ENCODE measurements around the gene PDLIM7.

DNA sequence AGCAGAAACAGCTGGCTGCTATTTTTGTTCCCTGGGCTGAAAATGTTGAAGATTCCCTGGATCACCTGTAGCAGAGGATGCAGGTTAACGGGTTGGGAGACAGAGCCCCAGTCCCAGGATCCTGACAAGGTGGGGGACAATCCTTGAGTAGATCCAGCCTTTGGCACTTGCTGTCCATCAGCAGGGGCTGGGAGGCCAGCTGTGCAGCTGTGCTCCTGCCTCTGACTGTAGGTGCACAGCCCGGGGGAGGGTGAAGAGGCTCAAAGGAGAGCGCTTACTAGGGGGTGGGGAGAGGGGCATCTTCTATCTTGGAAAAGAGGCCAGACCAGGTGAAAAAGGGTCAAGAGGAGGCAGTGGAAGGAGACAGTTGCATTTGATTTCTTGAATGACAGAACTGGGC lies 22.9 kb upstream of the PDLIM7 start:
- TF ChIP-seq POLR2A (IDR thresholded peaks at IDR 0.05; ENCODE audit: low read depth, low read length) (no peak), JUND (IDR thresholded peaks at IDR 0.05; ENCODE audit: low read depth, low read length) (no peak), ETV6 (conservative IDR thresholded peaks at IDR 0.05 in 1 of 2, IDR thresholded peaks at IDR 0.05 in 1 of 2; ENCODE audit: borderline replicate concordance in 1 of 2, low read depth in 1 of 2) (no peak), EP300 (IDR thresholded peaks at IDR 0.05; ENCODE audit: borderline replicate concordance in 1 of 2, control insufficient read depth in 1 of 2, low read depth in 2 of 2, low read length in 2 of 2) (no peak), JUNB (IDR thresholded peaks at IDR 0.05) (no peak), EZH2 (IDR thresholded peaks at IDR 0.05; ENCODE audit: borderline replicate concordance, control insufficient read depth, low read depth, low read length) (no peak), RAD21 (IDR thresholded peaks at IDR 0.05; ENCODE audit: insufficient read depth, low read depth, low read length) (no peak), EGR1 (IDR thresholded peaks at IDR 0.05; ENCODE audit: borderline replicate concordance in 1 of 2, low read depth in 2 of 2, low read length in 2 of 2) (no peak)
- TF ChIP-seq, protein P1, sequence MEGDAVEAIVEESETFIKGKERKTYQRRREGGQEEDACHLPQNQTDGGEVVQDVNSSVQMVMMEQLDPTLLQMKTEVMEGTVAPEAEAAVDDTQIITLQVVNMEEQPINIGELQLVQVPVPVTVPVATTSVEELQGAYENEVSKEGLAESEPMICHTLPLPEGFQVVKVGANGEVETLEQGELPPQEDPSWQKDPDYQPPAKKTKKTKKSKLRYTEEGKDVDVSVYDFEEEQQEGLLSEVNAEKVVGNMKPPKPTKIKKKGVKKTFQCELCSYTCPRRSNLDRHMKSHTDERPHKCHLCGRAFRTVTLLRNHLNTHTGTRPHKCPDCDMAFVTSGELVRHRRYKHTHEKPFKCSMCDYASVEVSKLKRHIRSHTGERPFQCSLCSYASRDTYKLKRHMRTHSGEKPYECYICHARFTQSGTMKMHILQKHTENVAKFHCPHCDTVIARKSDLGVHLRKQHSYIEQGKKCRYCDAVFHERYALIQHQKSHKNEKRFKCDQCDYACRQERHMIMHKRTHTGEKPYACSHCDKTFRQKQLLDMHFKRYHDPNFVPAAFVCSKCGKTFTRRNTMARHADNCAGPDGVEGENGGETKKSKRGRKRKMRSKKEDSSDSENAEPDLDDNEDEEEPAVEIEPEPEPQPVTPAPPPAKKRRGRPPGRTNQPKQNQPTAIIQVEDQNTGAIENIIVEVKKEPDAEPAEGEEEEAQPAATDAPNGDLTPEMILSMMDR (IDR thresholded peaks at IDR 0.05 in 2 of 3, conservative IDR thresholded peaks at IDR 0.05 in 1 of 3; ENCODE audit: control insufficient read depth in 2 of 3, extremely low read depth in 1 of 3, insufficient read depth in 1 of 3, low read depth in 3 of 3, low read length in 3 of 3): no peak
- TF ChIP-seq, protein P2, sequence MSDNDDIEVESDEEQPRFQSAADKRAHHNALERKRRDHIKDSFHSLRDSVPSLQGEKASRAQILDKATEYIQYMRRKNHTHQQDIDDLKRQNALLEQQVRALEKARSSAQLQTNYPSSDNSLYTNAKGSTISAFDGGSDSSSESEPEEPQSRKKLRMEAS (IDR thresholded peaks at IDR 0.05; ENCODE audit: low read depth, low read length): no peak
- TF ChIP-seq, protein P3, sequence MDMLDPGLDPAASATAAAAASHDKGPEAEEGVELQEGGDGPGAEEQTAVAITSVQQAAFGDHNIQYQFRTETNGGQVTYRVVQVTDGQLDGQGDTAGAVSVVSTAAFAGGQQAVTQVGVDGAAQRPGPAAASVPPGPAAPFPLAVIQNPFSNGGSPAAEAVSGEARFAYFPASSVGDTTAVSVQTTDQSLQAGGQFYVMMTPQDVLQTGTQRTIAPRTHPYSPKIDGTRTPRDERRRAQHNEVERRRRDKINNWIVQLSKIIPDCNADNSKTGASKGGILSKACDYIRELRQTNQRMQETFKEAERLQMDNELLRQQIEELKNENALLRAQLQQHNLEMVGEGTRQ (IDR thresholded peaks at IDR 0.05; ENCODE audit: borderline replicate concordance, low read depth, low read length): no peak
- TF ChIP-seq, protein P4, sequence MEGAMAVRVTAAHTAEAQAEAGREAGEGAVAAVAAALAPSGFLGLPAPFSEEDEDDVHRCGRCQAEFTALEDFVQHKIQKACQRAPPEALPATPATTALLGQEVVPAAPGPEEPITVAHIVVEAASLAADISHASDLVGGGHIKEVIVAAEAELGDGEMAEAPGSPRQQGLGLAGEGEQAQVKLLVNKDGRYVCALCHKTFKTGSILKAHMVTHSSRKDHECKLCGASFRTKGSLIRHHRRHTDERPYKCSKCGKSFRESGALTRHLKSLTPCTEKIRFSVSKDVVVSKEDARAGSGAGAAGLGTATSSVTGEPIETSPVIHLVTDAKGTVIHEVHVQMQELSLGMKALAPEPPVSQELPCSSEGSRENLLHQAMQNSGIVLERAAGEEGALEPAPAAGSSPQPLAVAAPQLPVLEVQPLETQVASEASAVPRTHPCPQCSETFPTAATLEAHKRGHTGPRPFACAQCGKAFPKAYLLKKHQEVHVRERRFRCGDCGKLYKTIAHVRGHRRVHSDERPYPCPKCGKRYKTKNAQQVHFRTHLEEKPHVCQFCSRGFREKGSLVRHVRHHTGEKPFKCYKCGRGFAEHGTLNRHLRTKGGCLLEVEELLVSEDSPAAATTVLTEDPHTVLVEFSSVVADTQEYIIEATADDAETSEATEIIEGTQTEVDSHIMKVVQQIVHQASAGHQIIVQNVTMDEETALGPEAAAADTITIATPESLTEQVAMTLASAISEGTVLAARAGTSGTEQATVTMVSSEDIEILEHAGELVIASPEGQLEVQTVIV (IDR thresholded peaks at IDR 0.05; ENCODE audit: borderline replicate concordance, partially characterized antibody): no peak
- TF ChIP-seq, protein P5, sequence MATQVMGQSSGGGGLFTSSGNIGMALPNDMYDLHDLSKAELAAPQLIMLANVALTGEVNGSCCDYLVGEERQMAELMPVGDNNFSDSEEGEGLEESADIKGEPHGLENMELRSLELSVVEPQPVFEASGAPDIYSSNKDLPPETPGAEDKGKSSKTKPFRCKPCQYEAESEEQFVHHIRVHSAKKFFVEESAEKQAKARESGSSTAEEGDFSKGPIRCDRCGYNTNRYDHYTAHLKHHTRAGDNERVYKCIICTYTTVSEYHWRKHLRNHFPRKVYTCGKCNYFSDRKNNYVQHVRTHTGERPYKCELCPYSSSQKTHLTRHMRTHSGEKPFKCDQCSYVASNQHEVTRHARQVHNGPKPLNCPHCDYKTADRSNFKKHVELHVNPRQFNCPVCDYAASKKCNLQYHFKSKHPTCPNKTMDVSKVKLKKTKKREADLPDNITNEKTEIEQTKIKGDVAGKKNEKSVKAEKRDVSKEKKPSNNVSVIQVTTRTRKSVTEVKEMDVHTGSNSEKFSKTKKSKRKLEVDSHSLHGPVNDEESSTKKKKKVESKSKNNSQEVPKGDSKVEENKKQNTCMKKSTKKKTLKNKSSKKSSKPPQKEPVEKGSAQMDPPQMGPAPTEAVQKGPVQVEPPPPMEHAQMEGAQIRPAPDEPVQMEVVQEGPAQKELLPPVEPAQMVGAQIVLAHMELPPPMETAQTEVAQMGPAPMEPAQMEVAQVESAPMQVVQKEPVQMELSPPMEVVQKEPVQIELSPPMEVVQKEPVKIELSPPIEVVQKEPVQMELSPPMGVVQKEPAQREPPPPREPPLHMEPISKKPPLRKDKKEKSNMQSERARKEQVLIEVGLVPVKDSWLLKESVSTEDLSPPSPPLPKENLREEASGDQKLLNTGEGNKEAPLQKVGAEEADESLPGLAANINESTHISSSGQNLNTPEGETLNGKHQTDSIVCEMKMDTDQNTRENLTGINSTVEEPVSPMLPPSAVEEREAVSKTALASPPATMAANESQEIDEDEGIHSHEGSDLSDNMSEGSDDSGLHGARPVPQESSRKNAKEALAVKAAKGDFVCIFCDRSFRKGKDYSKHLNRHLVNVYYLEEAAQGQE (IDR thresholded peaks at IDR 0.05; ENCODE audit: low read depth, low read length): no peak

Data from GM12878 (cell line).